OCI-M2 (cell line): Measurements from ENCODE around the gene LMLN.
"Not testable (repeated sequence)": the region's sequence is repeated elsewhere in the genome, so short reads cannot be mapped to it uniquely, and the experiment has no call there.

Experiments
- DNase-seq: peaks from one replicate; lab custom pipeline; 2025; ENCODE audit not compliant: unreplicated experiment; lab: John Stamatoyannopoulos, UW

The LMLN gene

DNA sequence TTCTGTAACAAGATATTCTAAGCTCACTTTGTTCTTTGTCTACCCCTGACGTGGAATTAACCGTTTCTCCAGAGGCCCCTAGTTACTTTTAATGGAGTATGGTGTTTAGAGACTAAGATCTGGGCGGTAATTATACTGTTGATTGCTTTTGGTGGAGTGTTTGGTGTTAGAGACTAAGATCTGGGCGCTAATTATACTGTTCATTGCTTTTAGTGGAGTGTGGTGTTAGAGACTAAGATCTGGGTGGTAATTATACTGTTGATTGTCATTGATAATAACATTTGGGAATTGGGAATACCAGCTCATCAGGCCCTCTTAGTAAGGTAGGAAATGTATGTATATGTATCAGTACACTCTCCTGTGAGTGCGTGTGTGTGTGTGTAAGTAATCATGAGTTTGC lies 66.6 kb downstream of the LMLN start:
- no peak for DNase-seq

DNA sequence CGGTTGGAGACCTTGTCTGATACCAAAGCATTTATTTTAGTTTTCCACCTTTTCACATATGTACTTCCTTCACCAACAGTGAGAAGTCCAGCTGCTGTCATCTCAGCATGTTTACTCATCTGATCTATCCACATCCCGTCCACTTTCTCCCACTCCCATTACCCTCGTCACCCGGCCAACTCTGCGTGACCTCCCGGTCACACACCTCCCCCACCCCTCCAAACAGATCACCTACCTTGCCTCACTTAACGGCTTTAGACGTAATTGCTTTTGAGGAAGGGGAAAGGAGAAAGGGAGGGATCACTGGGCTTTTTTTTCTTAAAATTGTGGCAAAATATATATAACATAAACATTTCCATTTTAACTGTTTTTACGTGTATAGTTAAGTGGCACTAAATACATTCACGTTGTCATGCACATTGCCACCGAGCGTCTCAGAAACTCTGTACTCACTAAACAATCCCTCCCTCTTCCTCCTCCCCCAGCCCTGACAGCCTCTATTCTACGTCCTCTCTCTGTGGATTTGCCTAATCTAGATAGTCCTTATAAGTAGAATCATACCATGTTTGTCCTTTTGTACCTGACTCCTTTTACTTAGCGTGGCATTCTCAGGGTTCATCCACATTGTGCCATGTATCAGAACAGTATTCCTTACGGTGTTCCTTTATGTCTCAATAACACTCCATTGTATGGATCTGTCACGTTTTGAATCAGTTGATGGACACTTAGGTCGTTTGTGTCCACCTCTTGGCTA lies 67.2 kb downstream of the LMLN start:
- DNase-seq = no peak

DNA sequence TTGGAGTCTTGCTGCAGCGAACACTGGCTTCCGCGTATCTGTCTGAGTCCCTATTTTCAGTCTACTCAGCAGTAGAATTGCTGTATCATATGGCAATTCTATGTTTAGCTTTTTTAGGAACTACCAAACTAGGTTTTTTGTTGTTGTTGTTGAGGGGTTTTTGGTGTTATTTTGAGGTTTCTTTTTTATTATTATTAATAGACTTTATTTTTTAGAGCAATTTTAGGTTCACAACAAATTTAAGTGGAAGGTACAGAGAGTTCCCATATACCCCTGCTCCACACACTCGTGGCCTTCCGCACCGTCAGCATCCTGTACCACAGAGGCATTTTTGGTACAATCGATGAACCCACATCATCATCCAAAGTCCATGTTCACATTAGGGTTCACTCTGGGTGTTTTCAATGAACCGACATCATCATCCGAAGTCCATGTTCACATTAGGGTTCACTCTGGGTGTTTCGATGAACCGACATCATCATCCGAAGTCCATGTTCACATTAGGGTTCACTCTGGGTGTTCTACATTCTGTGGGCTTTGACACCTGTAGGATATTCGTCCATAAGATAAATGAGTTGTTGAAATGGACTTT lies 67.9 kb downstream of the LMLN start:
- DNase-seq = no peak

DNA sequence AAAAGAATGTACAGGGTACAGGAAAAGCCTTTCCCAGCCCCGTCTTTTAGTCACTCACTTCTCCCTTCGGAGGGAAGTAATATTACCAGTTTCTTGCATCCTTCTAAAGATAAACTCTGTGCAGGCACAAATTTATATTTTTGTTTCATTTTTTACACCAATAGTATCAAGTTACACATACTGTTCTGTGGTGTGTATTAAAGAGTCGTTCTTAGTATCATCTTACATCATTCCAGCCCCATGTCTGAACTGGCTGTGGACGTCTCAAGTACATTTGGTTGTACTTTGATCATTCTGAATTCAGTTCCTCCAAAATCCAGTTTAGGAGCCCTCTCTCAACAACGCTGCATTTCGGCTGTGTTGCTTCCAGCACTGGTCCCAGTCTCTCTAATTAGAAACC lies 68.7 kb downstream of the LMLN start:
- DNase-seq = no peak

DNA sequence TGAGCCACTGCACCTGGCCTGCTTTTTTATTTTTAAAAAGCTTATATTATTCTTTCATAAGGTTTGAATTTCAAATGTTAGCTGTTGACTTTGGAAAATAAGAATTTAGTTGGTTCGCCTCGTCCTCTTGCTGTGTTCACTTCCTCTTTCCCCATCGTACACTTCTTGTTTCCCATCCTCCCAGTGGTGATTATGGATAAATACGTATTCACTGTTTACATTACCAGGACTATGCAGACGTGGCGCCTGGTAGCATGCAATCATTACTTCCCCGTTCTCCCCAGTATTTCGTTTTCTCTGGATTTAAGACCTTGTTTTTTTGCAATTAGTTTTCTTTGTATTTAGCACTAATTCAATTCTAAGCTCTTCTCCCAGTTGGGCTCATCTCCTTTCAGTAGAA lies 70.1 kb downstream of the LMLN start:
- no peak for DNase-seq

DNA sequence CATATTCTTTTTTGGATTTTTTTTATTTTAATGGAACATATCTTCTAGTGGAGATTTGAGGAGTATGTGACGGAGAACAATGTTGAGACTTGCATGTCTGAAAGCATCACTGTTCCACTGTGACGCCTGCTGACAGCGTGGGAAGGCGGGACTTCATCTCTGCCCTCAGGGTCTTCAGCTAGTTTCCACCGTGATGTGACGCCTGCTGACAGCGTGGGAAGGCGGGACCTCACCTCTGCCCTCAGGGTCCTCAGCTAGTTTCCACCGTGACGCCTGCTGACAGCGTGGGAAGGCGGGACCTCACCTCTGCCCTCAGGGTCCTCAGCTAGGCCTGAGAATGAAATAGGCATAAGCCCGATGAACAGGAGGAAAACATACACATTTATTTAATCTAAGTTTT lies 70.7 kb downstream of the LMLN start:
- DNase-seq = no peak

DNA sequence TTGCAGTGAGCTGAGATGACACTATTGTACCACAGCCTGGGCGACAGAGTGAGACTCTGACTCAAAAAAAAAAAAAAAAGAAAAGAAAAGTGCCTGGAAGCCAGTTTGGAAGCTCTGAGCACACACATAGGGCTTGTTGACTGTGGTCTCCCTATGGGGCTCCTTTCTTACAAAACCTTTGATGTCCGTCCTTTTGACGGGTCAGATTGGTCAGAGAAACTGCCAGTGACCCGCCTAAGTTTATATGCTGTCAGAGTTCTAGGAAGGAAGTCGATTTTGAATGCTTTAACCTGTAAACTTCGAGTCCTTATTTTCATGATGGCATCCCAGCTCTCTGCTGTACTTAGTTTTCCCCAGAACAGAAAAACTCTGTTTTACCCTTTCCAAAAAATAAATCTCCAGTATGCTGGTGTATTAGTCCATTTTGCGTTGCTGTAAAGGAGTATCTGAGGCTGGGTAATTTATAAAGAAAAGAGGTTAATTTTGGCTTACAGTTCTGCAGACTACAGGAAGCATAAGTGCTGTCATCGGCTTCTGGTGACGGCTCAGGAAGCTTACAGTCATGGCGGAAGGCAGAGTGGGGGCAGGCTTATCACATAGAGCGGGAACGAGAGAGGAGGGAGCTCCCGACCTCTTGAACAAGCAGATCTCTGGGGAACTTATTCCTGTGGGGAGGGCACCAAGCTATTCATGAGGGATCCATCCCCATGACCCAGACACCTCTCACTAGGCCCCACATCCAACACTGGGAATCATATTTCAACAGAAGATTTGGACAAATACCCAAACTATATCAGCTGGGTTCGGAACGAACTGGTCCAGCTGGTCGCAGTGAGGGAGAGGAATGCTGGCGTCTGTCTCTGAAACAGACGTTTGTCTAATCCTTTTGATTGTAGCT lies 72.3 kb downstream of the LMLN start:
- no peak for DNase-seq

DNA sequence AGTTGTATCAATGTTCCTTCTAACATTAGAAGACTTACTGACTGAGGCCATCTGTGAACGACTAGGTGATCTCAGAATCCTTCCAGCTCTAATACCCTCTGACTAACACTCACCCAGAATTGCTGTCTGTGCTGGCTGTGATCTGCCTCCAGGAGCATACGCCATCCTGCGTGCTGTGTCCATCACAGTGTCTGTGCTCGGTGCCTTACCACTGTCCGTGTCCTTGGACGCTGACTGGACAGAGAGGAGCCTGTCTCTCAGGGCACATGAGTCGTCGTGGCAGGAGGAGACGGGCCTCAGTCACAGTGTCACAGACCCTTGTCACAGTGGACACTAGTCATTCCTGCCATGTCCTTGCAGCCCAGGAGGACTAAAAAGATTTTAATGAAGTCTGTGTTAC lies 83.1 kb downstream of the LMLN start:
- DNase-seq = no peak

DNA sequence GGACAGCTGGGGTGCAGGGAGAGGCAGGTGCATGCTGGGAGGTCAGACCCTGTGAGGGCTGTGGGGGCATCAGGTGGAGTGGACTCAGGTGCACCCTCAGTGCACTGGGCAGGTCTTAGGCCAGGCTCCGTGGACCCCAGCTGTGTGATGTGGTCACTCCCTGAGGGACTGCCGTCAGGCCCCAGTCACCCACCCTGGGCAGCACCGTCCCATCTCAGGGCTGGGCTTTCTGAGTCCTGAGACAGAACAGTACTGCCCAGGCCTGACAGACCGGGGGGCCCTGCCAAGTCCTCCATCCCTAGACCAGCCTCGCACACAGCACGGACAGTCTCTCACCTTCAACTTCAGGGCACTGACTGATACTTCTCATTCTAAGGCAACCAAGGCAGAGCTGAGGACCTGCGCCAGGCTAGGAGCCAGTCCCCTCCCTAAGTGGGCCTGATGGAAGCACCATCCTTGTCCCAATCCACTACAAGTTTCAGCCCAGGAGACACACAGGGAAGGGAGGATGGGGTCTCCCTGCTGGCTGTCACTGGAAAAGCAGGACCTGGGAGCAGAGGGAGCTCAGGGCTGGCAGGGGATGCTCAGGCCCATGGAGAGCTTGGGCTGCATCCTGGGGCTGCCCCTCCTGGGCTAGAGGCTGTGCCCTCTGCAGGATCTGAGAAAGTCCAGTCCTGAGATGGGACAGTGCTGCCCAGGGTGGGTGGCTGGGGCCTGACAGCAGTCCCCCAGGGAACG lies 86.3 kb downstream of the LMLN start:
- DNase-seq = no peak

DNA sequence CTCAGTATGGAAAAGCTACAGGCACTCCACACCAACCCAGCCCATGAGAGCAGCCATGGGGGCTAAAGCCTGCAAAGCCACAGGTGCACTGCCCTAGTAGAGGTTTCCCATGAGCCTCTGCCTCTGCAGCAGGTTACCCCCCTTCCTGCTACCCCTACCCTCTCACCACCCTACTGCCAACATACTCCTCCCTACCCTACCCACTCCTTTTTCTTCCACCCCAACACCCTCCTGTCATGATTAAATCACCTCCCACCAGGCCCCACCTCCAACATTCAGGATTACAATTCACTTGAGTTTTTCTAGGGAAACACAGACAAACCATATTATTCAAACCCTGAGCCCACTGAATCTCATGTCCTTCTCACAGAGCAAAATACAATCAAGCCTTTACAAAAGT lies 88.4 kb downstream of the LMLN start:
- DNase-seq = no peak

DNA sequence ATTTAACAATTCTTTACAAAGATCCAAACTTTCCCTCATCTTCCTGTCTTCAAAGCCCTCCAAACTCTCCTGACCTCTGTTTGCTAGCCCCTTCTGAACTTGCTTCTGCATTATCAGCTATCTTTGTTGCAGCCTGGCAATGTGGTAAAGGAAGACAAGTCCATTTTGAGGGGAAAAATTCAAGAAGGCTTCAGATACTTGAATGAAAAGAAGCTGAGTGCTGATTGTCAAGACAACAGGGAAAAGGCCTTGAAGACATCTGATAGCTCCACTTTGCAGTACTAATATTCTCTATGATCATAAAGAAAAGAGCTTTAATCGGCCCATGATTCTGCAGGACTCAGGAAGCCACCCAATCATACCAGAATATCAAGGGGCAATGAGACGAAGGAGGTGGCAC lies 91.8 kb downstream of the LMLN start:
- no peak for DNase-seq

DNA sequence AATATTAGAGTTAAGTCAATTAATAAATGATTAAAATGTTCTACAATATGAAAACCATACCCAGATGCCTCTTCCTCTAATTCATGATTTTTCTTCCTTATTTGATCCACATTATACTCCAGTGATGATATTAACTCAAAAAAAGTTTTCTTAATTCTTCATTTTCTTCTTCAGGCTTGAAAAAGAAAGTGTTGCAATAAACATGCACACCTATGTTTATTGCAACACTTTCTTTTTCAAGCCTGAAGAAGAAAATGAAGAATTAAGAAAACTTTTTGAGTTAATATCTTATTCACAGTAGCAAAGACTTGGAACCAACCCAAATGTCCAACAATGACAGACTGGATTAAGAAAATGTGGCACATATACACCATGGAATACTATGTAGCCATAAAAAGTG lies 93.4 kb downstream of the LMLN start:
- not testable (repeated sequence) for DNase-seq

DNA sequence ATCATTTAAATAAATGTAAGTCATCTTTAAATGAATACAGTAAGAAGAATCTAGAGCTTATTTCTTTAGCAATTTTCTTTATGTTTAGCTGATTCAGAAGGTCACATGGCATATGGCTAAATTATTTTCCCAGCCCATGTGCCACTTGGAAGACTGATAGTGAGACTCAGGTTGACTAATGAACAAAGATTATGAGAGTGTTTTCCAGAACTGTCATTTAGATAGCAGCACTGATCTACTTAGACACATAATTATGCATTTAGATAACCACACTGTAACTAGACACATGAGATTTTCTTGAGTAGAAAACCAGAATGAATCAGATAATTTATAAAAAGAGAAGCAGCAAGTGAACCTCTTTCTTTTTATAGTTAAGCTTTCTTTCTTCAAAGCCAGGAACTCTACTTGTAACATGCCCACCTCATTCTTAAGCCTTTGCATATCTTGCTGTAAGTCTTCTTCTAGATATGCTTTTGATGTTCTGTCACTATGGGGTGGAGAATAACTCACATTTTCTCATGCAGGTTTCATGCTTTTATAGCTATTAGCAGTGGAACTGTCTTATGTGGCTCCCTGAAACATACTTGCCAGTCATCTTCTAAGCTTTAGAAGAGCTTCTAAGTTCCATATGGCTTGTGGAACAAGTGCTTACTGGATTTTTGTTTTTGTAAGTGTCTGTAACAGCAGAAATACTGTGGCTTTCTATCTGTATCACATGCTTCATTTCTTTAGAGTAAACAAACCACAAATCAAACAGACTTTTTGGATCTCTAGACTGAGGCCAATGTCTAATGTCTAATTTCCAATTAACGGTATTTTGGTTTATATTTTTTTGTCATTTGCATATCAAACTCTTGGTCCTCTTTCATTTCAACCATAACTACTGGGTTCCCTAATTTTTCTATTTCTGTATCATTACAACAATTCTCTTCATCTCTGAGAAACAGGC lies 101.4 kb downstream of the LMLN start:
- DNase-seq = no peak

DNA sequence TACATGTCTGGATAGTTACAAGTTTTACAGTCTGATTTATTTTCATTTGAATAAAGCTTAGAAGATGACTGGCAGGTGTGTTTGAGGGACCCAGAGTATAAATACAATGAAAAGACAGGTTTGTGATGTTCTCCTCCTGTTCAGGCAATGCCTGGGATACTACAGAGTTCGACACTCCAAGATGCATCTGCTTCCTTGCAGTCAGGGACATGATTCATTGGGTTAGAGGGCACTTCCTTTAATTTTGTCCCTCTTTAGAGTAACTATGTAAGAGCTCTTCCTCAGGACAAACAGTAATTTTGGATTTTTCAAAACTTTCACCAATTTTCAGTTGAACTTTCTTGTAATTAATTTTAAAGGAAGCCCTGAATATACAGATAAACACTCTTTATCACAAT lies 102.0 kb downstream of the LMLN start:
- DNase-seq = no peak

DNA sequence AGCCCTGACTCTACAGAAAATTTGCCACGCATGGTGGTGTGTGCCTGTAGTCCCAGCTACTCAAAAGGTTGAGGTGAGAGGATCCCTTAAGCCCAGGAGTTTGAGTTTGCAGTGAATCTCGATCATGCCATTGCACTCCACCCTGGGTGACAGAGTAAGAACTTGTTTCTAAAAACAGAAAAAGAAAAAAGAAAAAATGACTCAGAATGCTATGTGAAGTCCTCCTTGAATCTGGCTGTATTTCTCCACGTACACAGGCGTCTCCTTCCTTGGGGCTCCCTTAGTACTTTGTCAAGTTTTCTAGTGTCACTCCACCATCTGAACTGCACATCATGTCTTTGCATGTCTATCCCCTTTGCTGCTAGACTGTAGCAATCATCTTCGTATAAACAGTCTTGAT lies 104.4 kb downstream of the LMLN start:
- no peak for DNase-seq

DNA sequence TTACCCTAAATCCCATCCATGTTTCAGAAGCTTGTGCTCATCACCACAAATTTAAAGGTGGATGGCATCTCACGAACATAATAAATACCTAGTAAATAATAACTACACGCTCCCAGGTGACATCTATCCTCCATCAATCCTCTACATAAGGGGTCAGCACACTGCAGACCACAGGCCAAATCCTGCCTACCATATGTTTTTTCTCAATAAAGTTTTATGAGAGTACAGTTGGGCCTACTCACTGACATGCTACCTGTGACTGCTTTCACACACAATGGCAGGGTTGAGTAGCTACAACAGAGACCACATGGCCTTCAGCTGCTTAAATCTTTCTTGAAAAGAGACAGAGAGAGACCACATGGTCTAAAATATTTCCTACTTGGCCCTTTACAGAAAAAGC lies 105.9 kb downstream of the LMLN start:
- no peak for DNase-seq

DNA sequence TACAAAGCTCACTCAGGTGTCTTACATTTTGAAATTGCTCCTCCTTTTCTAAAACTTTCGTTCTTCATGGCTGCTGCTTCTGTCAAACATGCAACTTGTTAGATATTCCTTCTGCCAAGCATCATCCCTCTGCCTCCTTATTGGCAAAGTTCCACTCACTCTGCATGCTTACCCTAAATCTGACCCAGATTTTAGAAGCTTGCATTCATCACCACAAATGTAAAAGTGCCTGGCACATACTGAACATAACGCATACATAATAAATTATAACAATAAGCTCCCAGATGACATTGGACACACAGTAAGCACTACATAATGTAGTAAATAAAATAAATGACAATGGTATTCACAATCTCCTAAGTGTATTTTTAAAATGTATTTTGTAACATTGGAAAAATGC lies 107.4 kb downstream of the LMLN start:
- DNase-seq = no peak

DNA sequence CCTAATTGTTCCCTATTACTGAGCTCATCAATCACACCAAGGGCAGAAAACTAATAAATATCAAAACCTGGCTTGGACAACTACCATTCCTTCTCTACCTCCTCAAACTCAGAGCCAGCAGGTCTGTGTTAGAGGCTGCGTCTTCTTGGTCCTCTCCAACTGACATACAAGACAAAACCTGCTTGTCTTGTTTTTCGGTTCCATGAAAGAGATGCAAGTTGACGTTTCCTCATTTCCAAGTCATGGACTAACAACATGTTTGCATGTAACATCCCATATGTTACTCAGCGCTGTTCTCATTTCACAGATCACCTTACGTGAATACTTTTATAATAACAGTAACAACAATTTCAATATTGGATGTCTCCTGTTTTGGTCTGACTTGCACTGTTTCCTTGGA lies 110.9 kb downstream of the LMLN start:
- no peak for DNase-seq

DNA sequence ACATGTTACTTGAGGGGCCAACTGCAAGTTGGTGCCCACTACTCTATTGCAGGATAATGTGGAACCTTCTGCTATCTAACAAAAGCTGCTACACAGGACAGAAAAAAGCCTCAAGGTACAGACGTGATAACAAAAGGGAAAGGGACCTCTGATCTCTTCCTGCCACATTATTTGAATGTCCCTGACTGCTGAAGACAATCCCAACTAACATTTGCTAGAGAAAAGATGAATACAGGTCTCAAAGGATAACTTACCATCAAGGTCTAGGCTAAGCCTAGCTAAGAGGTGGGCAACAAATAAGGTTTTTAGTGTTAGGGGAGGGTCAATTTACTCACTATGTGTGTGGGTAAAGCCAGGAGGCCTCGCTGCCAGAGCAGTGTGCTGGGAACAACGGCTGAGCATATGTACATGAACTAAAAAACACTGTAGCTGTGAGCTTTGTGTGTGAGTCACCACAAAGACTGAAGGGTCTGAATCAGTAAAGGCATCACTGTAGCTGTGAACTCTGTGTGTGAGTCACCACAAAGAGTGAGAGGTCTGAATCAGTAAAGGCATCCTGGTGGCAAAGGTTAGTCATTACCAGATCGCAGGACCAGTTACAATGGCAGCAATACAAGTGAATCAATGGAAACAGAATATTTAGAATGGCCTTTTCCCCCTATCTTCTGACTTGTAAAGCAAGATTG lies 111.7 kb downstream of the LMLN start:
- DNase-seq = no peak
